ENCODE data around the gene MTF2. TPM values are rescaled to one million over a fixed set of nuclear protein-coding genes. Genes with fewer than 3 reads are reported as not detected.
A peak's percentile ranks its signal among the peaks of the same experiment; 100 is the strongest.

The MTF2 gene
- total RNA-seq, 2 donors from 2014 or later: 26.5 to 33.4 TPM

- H3K9me3 ChIP-seq: no peaks in the 10 kb centered on the region
- peaks cover 6% of the 10 kb centered on the region for H3K4me1 ChIP-seq
- TF ChIP-seq CTCF (IDR thresholded peaks at IDR 0.05): no peak
- no peak overlapping the region for H3K27ac ChIP-seq
- no peaks in the 10 kb centered on the region for H3K36me3 ChIP-seq
- peak overlapping the region; percentile 83 for H3K4me3 ChIP-seq
- DNase-seq: no peak
- peak overlapping the region in 1 of 2 donors; percentile 9 for H3K9ac ChIP-seq (ENCODE audit: low read depth in 2 of 2, low read length in 2 of 2)
- no peaks in the 10 kb centered on the region for H3K27me3 ChIP-seq
- intact Hi-C loops (cut with DNase I): no loop called here
Measured at GRCh38 chr1:93177991-93178390, 98.9 kb downstream of the MTF2 start.

GRCh38 chr1:93178418-93178817 lies 99.3 kb downstream of the MTF2 start:
- H3K36me3 ChIP-seq: no peaks in the 10 kb centered on the region
- H3K9ac ChIP-seq (ENCODE audit: low read depth in 2 of 2, low read length in 2 of 2): peak overlapping the region in 1 of 2 donors; percentile 9
- intact Hi-C loops (cut with DNase I): no loop called here
- no peaks in the 10 kb centered on the region for H3K27me3 ChIP-seq
- no peaks in the 10 kb centered on the region for H3K9me3 ChIP-seq
- H3K4me1 ChIP-seq: peaks cover 6% of the 10 kb centered on the region
- no peak overlapping the region for H3K27ac ChIP-seq
- H3K4me3 ChIP-seq: peak overlapping the region; percentile 83
- DNase-seq: no peak
- TF ChIP-seq CTCF (IDR thresholded peaks at IDR 0.05): no peak

- no peaks in the 10 kb centered on the region for H3K9me3 ChIP-seq
- intact Hi-C loops (cut with DNase I): loop anchor here (5.0 kb wide), 1 partner anchor 103 kb away; the partner anchor contains the start of gene MTF2
- no peaks in the 10 kb centered on the region for H3K27me3 ChIP-seq
- H3K27ac ChIP-seq: peak within 1 kb of the TSS; percentile 99
- peak within 1 kb of the TSS; percentile 83 for H3K4me3 ChIP-seq
- H3K9ac ChIP-seq (ENCODE audit: low read depth in 2 of 2, low read length in 2 of 2): peak within 1 kb of the TSS; percentile 98 to 99
- peak; percentile 98 for DNase-seq
- peaks cover 6% of the 10 kb centered on the region for H3K4me1 ChIP-seq
- no peak for TF ChIP-seq CTCF (IDR thresholded peaks at IDR 0.05)
- no peaks in the 10 kb centered on the region for H3K36me3 ChIP-seq
Measured at GRCh38 chr1:93179886-93180722, 101.0 kb downstream of the MTF2 start, which contains the start of gene TMED5. Gene TMED5, minus strand, starts transcription at chr1:93180413. Its CDS starts 171 bp downstream, at chr1:93180242.

- Histone ChIP-seq H3K4me3 (peak within 1 kb of the TSS; percentile 83), H3K9ac (ENCODE audit: low read depth in 2 of 2, low read length in 2 of 2) (peak within 1 kb of the TSS; percentile 98 to 99), H3K4me1 (peaks cover 6% of the 10 kb centered on the region), H3K9me3 (no peaks in the 10 kb centered on the region), H3K27me3 (no peaks in the 10 kb centered on the region), H3K27ac (peak within 1 kb of the TSS; percentile 99), H3K36me3 (no peaks in the 10 kb centered on the region)
- DNase-seq: no peak
- no peak for TF ChIP-seq CTCF (IDR thresholded peaks at IDR 0.05)
- intact Hi-C loops (cut with DNase I): loop anchor here (5.0 kb wide), 1 partner anchor 104 kb away; the partner anchor contains the start of gene MTF2
Measured at GRCh38 chr1:93180723-93181613, 101.9 kb downstream of the MTF2 start, which contains the start of gene CCDC18. Gene CCDC18, plus strand, starts transcription at chr1:93180724. Its CDS starts 2,638 bp downstream, at chr1:93183362.

- no peaks in the 10 kb centered on the region for H3K36me3 ChIP-seq
- no peaks in the 10 kb centered on the region for H3K27me3 ChIP-seq
- no peaks in the 10 kb centered on the region for H3K4me1 ChIP-seq
- intact Hi-C loops (cut with DNase I): no loop called here
- H3K4me3 ChIP-seq: no peak overlapping the region
- H3K9me3 ChIP-seq: no peaks in the 10 kb centered on the region
- TF ChIP-seq CTCF (IDR thresholded peaks at IDR 0.05): no peak
- no peak overlapping the region for H3K9ac ChIP-seq (ENCODE audit: low read depth in 2 of 2, low read length in 2 of 2)
- no peak for DNase-seq
- H3K27ac ChIP-seq: no peak overlapping the region
Measured at GRCh38 chr1:93186667-93187066, 107.6 kb downstream of the MTF2 start.
